OCI-LY3 (cell line): Measurements from ENCODE around the gene SRRM5.

Experiments
- H2AFZ ChIP-seq: fragments of 200-600, 300-600 bp; shearing (Covaris generic); 2 replicates; pipeline ENCODE4 v1.6.0; 2014; ENCODE audit warnings: antibody characterized with exemption, low read depth, low read length
- H3K27ac ChIP-seq: fragments of 200-600, 300-600 bp; sonication (generic); 2 replicates; pipeline ENCODE4 v1.5.1; 2014; ENCODE audit warnings: mild to moderate bottlenecking, low read length, moderate library complexity, mixed read lengths
- H3K27me3 ChIP-seq: fragments of 200-600, 300-600 bp; sonication (generic); 2 replicates; pipeline ENCODE4 v1.6.1; 2014; ENCODE audit warnings: low read depth, low read length, mixed read lengths
- H3K36me3 ChIP-seq: fragments of 200-600, 300-600 bp; sonication (generic); replicated peaks from 2 replicates; pipeline ENCODE3; 2014; ENCODE audit warnings: low read depth, low read length, mixed read lengths
- H3K4me1 ChIP-seq: fragments of 300-600, 200-600 bp; sonication (generic); 2 replicates; pipeline ENCODE4 v1.6.1; 2014; ENCODE audit warnings: low read length, mixed read lengths
- H3K4me2 ChIP-seq: fragments of 200-600, 300-600 bp; sonication (generic); 2 replicates; pipeline ENCODE4 v1.6.1; 2014; ENCODE audit warnings: low read length, mixed read lengths
- H3K4me3 ChIP-seq: fragments of 300-600, 200-600 bp; sonication (generic); 2 replicates; pipeline ENCODE4 v1.5.1; 2014; ENCODE audit warnings: antibody characterized with exemption, mild to moderate bottlenecking, low read length, moderate library complexity
- H3K79me2 ChIP-seq: fragments of 300-600, 200-600 bp; shearing (Covaris generic); 2 replicates; pipeline ENCODE4 v1.6.1; 2014; ENCODE audit warnings: mild to moderate bottlenecking, low read length, mixed read lengths
- H3K9ac ChIP-seq: fragments of 300-600, 200-600 bp; shearing (Covaris generic); 2 replicates; pipeline ENCODE4 v1.6.0; 2014; ENCODE audit warnings: mild to moderate bottlenecking, low read length, moderate library complexity
- H3K9me3 ChIP-seq: fragments of 200-600, 300-600 bp; shearing (Covaris generic); 2 replicates; pipeline ENCODE4 v1.6.1; 2014; ENCODE audit warnings: low read length, mixed read lengths; ENCODE audit not compliant: insufficient read depth
- H4K20me1 ChIP-seq: fragments of 200-600, 300-600 bp; sonication (generic); 2 replicates; pipeline ENCODE4 v1.6.1; 2016; ENCODE audit warnings: low read length, mixed read lengths; ENCODE audit not compliant: insufficient read depth
- EZH2phosphoT487 ChIP-seq: fragments of 200-600 bp; shearing (Covaris generic); IDR thresholded peaks from 2 replicates; pipeline ENCODE4 v1.6.1; 2018; ENCODE audit warnings: antibody characterized with exemption, mixed run types, low read depth
- TF ChIP-seq, protein P1 (sequence below): fragments of 200-600, 300-600 bp; sonication (generic); IDR thresholded peaks from 2 replicates; pipeline ENCODE4 v1.5.1; 2014; ENCODE audit warnings: antibody characterized with exemption, low read length, low read depth

Gene SRRM5

DNA sequence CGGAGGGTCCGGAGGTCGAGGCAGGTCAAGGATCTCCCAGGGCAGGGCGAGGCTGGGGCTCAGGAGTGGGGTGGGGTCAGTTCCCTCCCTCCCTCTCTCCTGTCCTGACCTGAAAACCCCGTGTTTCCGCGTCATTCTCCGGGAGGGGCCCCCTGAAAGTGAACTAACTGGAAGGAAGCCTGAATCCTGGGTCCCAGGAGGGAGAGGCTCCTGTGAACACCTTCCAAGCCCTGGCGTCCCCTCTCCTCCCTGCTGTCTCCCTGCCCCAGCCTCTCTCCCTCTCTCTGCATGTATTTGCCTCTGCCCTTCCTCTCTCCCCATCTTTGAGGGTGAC, 28.5 kb downstream of the SRRM5 start:
- peaks cover 10% of the 10 kb centered on the region for H3K4me1 ChIP-seq
- no peaks in the 10 kb centered on the region for H3K79me2 ChIP-seq
- H3K27me3 ChIP-seq, result no peaks in the 10 kb centered on the region
- H3K27ac ChIP-seq, result no peak overlapping the region
- H3K4me2 ChIP-seq, result no peak overlapping the region
- H3K9me3 ChIP-seq, result no peaks in the 10 kb centered on the region
- H3K4me3 ChIP-seq, result no peak overlapping the region
- no peaks in the 10 kb centered on the region for H4K20me1 ChIP-seq
- TF ChIP-seq, protein P1, sequence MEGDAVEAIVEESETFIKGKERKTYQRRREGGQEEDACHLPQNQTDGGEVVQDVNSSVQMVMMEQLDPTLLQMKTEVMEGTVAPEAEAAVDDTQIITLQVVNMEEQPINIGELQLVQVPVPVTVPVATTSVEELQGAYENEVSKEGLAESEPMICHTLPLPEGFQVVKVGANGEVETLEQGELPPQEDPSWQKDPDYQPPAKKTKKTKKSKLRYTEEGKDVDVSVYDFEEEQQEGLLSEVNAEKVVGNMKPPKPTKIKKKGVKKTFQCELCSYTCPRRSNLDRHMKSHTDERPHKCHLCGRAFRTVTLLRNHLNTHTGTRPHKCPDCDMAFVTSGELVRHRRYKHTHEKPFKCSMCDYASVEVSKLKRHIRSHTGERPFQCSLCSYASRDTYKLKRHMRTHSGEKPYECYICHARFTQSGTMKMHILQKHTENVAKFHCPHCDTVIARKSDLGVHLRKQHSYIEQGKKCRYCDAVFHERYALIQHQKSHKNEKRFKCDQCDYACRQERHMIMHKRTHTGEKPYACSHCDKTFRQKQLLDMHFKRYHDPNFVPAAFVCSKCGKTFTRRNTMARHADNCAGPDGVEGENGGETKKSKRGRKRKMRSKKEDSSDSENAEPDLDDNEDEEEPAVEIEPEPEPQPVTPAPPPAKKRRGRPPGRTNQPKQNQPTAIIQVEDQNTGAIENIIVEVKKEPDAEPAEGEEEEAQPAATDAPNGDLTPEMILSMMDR, result no peak
- TF ChIP-seq EZH2phosphoT487, result no peak
- no peak overlapping the region for H3K9ac ChIP-seq
- no peak overlapping the region for H2AFZ ChIP-seq
- H3K36me3 ChIP-seq, result no peaks in the 10 kb centered on the region

DNA sequence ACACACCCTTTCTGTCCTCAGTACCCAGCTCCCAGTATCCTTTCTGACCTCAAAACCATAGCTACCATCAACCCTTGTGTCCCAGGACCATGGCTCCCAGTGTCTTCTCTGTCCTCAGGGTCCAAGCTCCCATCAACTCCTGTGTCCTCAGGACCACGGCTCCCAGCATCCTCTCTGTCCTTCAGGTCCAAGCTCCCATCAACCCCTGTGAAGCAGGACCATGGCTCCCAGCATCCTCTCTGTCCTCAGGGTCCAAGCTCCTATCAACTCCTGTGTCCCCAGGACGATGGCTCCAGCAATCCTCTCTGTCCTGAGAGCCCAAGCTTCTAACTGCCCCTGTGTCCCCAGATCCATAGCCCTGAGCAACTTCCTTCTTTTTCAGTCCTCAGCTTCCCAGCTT, 29.4 kb downstream of the SRRM5 start:
- no peaks in the 10 kb centered on the region for H3K36me3 ChIP-seq
- no peaks in the 10 kb centered on the region for H3K27me3 ChIP-seq
- TF ChIP-seq EZH2phosphoT487, result no peak
- TF ChIP-seq, protein P1, result no peak
- H3K4me2 ChIP-seq, result no peak overlapping the region
- H4K20me1 ChIP-seq, result no peaks in the 10 kb centered on the region
- H3K27ac ChIP-seq, result no peak overlapping the region
- peaks cover 10% of the 10 kb centered on the region for H3K4me1 ChIP-seq
- no peak overlapping the region for H3K4me3 ChIP-seq
- H3K9ac ChIP-seq, result no peak overlapping the region
- H2AFZ ChIP-seq, result no peak overlapping the region
- no peaks in the 10 kb centered on the region for H3K9me3 ChIP-seq
- no peaks in the 10 kb centered on the region for H3K79me2 ChIP-seq

DNA sequence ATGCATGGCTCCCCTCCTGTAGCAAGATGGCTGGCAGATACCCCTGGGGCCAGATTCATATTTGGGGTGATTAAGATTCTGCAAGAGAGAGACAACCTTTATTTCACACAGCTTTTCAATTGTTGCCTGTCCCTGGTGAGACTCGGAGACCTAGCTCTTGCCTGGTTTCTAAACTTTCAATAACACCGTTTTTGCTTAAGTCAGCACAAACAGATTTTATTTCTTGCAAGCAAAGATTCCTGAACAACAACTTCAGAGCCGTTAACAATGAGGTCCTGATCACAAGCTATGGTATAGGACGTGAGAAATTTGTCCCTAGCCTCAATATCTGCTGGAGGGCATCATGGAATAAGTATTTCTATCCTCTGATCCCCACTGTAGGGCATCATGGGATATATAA, 30.6 kb downstream of the SRRM5 start:
- Histone ChIP-seq H3K4me1 (peaks cover 10% of the 10 kb centered on the region), H3K9me3 (no peaks in the 10 kb centered on the region), H3K9ac (no peak overlapping the region), H4K20me1 (no peaks in the 10 kb centered on the region), H2AFZ (peak overlapping the region; percentile 32; the same call in 1 of the 2 replicates), H3K27me3 (no peaks in the 10 kb centered on the region), H3K36me3 (no peaks in the 10 kb centered on the region), H3K4me3 (no peak overlapping the region), H3K4me2 (peak overlapping the region; percentile 27; the same call in 1 of the 2 replicates), H3K79me2 (no peaks in the 10 kb centered on the region), H3K27ac (no peak overlapping the region)
- TF ChIP-seq, protein P1, result no peak
- TF ChIP-seq EZH2phosphoT487, result no peak

DNA sequence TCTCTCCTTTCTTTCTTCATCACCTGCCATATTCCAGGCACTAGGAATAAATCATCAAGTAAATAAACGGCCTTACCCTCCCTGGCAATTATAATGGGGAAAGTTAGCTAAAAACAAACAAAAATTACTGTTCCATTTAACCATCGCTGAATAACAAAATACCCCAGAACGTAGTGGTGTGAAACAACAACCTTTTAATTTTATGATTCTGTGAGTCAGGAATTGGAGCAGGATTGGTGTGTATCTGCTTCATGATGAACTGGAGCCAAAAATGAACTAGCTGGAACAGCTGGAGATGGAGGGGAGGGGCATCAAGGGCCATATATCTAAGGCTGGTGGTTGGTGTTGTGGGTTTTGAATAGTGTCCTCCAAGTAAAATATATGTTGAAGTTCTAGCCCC, 31.4 kb downstream of the SRRM5 start:
- H3K4me3 ChIP-seq, result no peak overlapping the region
- H3K4me2 ChIP-seq, result no peak overlapping the region
- no peaks in the 10 kb centered on the region for H3K27me3 ChIP-seq

More for the DNA sequence above, 31.4 kb downstream of the SRRM5 start:
- Histone ChIP-seq H3K9ac (no peak overlapping the region), H3K9me3 (no peaks in the 10 kb centered on the region), H3K79me2 (no peaks in the 10 kb centered on the region), H2AFZ (no peak overlapping the region), H3K36me3 (no peaks in the 10 kb centered on the region), H3K27ac (no peak overlapping the region), H4K20me1 (no peaks in the 10 kb centered on the region), H3K4me1 (peaks cover 9% of the 10 kb centered on the region)
- TF ChIP-seq, protein P1, result no peak
- no peak for TF ChIP-seq EZH2phosphoT487
